Cardiac septum (tissue), 1 donor: ENCODE data around the gene NNT. TPM values are rescaled to one million over a fixed set of nuclear protein-coding genes. Genes with fewer than 3 reads are reported as not detected.
"Not testable (repeated sequence)": the region's sequence is repeated elsewhere in the genome, so short reads cannot be mapped to it uniquely, and the experiment has no call there.

ENCODE experiments used
- DNase-seq: peaks from one replicate; pipeline ENCODE4 v3.0.0-alpha.2; 2020; ENCODE audit warnings: low spot score
- intact Hi-C: fragments of 100-400 bp; cut with DNase I; formaldehyde crosslinking; loops from one replicate; pipeline ENCODE4 v1.14.0; 2022
- total RNA-seq: library from RNA; stranded (reverse); fragmentation: NEBNext Ultra II Directional; extraction: Animal tissue kit (Norgen Biotek cat#: 25700); gene quantifications from one replicate; pipeline ENCODE4 v1.2.1, GENCODE V29; 2021
- donor health status: DM: no; HTN: no; CAD: no.

The NNT gene
- total RNA-seq, 1 donor from 2014 or later, result 396 TPM

DNA sequence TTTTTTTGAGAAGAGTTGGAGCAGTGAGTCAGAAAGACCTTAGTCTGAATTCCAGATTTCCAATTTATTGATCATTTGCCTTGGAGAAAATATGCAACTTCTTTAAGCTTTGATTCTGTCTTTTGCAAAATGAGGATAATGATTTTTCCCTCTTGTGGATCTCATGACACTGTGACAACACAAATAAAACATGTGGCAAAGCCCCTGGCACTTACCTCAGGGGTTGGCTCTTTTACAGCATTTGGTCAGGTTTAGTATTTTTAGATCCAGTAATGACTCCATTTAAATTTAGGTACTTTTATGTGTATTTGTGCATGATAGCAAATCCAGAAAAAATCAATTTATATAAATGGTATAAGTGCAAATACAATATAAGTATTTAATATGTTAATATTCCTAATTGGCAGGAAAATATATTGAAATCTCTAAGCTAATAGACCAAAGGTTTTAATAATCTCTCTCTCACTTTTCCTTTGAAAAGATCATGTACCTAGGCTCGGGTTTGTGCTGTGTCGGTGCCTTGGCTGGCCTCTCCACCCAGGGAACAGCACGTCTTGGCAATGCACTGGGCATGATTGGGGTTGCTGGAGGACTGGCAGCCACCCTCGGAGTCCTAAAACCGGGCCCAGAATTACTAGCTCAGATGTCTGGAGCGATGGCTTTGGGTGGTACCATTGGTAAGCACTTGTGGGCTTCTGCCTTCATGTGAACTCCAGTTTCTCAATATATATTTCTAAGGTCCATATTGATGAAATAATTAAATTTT lies 49.7 kb downstream of the NNT start:
- no peak for DNase-seq
- intact Hi-C loops, result no loop called here

GRCh38 chr5:43658509-43658908 lies 55.5 kb downstream of the NNT start:
- DNase-seq, result no peak

GRCh38 chr5:43659075-43659474 lies 56.1 kb downstream of the NNT start:
- no peak for DNase-seq
- intact Hi-C loops, result no loop called here

More at GRCh38 chr5:43658509-43658908, 55.5 kb downstream of the NNT start:
- intact Hi-C loops, result no loop called here

GRCh38 chr5:43661102-43661501 lies 58.1 kb downstream of the NNT start:
- intact Hi-C loops, result no loop called here
- no peak for DNase-seq

- intact Hi-C loops, result no loop called here
- DNase-seq, result no peak
These were observed 60.9 kb downstream of the NNT start for GRCh38 chr5:43663916-43664315.

GRCh38 chr5:43664501-43665040 lies 61.6 kb downstream of the NNT start:
- DNase-seq, result no peak
- intact Hi-C loops, result no loop called here

DNA sequence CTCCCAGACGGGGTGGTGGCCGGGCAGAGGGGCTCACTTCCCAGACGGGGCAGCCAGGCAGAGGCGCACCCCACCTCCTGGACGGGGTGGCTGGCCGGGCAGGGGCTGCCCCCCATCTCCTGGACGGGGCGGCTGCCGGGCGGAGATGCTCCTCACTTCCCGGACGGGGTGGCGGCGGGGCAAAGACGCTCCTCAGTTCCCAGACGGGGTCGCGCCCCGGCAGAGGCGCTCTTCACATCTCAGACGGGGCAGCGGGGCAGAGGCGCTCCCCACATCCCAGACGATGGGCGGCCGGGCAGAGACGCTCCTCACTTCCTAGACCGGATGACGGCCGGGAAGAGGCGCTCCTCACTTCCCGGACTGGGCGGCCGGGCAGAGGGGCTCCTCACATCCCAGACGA lies 62.8 kb downstream of the NNT start:
- DNase-seq, result not testable (repeated sequence)

DNA sequence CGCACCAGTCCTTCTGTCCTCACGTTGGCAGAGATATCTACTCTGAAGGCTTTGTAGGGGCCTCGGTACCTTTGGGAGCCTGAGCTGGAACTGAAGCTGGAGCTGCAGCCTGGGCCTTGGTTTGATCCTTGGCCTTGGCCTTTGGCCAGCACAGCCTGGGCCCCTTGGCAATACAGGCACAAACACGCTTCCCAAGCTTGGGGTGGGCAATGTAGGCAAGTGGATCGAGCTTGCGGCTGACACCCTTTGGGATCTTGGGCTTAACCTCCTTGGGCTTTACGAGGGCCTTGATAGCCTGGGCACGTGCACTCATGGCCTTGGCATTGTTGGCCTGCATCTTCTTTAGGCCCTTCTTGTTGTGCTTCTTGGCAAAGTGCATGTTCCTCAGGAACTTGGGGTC lies 63.7 kb downstream of the NNT start:
- intact Hi-C loops, DNase-seq: not testable (repeated sequence)

More for the DNA sequence above, 62.8 kb downstream of the NNT start:
- intact Hi-C loops, result not testable (repeated sequence)

DNA sequence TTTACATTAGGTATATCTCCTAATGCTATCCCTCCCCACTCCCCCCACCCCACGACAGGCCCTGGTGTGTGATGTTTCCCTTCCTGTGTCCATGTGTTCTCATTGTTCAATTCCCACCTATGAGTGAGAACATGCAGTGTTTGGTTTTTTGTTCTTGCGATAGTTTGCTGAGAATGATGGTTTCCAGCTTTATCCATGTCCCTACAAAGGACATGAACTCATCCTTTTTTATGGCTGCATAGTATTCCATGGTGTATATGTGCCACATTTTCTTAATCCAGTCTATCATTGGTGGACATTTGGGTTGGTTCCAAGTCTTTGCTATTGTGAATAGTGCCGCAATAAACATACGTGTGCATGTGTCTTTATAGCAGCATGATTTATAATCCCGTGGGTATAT lies 64.4 kb downstream of the NNT start:
- DNase-seq, intact Hi-C loops: not testable (repeated sequence)

DNA sequence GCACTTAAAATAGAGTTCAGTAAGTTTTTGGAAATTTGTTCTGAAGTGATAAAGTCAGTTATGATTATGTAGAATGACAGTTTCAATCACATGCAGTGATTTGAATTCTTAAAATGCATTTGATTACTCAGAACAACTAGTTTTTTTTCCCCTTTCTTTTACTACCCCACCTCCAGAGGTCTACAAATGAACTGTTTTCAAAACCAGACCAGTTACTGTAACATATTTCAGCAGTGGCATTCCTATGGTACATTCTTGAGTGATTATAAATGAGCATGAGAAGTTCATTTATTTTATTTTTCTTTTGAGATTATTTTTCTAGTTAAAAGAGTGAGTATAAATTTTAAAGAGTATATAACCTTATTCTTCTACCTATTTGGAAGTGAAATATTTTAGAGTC lies 71.6 kb downstream of the NNT start:
- intact Hi-C loops, result no loop called here
- DNase-seq, result no peak

- DNase-seq, result no peak
- intact Hi-C loops, result no loop called here
These were observed 72.4 kb downstream of the NNT start for GRCh38 chr5:43675357-43675756.

- DNase-seq, result no peak
- intact Hi-C loops, result no loop called here
These were observed 73.3 kb downstream of the NNT start for GRCh38 chr5:43676083-43676840.

DNA sequence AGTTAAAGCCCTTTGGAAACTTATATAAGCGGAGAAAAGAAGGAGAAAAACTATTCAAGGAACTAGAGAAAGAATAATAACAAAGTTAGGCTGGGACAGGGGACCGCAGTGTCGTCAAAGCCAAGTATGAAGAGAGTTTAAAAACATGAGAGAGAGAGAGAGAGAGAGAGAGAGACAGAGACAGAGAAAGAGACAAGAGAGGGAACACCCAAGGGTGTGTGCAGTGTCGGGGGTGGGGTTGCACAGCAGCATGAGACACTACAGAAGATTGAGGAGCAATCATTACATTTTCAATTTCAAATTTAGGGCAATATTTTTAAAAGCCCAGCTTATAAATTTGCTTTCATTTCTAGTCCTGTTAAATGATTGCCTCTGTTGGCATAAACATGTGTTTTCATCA lies 74.3 kb downstream of the NNT start:
- no peak for DNase-seq
- intact Hi-C loops, result no loop called here

GRCh38 chr5:43679214-43679613 lies 76.2 kb downstream of the NNT start:
- intact Hi-C loops, result no loop called here
- DNase-seq, result no peak

- intact Hi-C loops, result no loop called here
These were observed 77.3 kb downstream of the NNT start for GRCh38 chr5:43680286-43680685.

DNA sequence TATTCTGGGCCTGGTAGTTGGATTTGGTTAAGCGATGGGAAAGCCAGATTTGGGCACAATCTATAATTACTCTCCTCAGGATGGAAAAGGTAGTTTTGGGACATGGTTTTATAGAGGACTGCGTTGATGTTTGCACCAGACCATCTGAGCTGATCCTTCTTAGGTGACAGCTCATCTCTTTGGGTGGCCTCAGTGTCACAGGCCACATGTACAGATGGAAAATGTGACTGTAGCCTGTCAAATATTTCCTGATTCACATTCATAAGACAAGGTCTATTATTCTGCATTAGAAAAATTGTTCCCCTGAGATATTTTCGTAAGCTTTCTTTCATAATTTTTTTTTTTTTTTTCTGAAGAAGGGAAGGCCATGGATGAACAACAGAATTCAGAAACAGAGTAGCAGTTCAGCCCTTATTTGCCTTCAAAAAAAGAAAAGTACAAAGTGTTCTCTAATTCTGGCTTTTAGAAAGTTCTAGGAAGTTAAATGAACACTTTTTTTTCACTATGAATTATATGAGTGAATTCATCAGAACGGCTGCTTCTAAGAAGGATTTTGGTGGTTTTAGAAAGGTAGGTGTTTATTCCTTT lies 81.0 kb downstream of the NNT start:
- intact Hi-C loops, result no loop called here
- DNase-seq, result no peak

More at GRCh38 chr5:43680286-43680685, 77.3 kb downstream of the NNT start:
- no peak for DNase-seq

- intact Hi-C loops, result no loop called here
- DNase-seq, result no peak
These were observed 82.4 kb downstream of the NNT start for GRCh38 chr5:43685252-43685950.

DNA sequence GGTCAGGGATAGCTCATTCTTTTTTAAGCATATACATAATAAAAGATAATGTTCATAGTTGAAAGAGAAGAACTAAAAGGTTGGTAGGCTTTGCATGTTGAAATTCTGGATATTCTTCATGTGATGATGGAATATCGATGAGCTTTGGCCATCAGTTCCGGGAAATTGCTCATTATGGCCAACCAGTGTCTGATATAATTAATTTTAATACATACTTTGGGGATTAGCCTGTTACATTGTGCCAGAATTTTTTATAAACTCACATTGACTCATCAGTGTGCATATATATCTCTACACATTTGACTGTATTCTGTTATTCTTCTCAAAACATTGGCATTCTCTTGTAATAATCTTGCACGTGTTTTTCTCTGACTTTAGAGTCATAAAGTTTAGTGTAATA lies 84.3 kb downstream of the NNT start:
- DNase-seq, result no peak
- intact Hi-C loops, result no loop called here

GRCh38 chr5:43691275-43691674 lies 88.3 kb downstream of the NNT start:
- no peak for DNase-seq
- intact Hi-C loops, result no loop called here

DNA sequence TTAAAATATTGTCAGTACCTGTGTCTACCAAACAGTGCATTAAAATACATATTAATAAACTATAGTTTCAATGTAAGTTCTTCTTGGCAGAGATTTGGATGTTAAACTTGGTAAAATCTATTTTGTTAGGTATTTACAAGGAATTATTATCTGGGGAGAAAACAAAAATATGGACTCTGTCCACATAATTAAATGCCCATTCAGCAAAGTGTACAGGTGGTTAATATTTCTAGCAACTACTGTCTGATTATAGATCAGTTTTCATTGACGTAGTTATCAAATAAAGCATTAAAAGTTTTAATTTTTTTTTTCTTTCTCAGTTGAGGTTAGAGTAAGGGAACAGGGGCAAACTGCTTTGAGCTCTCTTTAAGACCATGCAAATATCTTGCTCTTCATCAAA lies 88.9 kb downstream of the NNT start:
- intact Hi-C loops, result no loop called here
- DNase-seq, result no peak
